Tibial nerve (tissue), 4 donors: ENCODE results near the gene PSME1.

Experiments
- EP300 ChIP-seq, 2 donors: sonication (generic); formaldehyde crosslinking; IDR thresholded peaks; one replicate each; pipeline ENCODE4 v1.6.1; 2017; ENCODE audit warnings: antibody characterized with exemption in 2 of 2, mild to moderate bottlenecking in 1 of 2
- POLR2A ChIP-seq, 2 donors: fragments of 450-650 bp; IDR thresholded peaks; one replicate each; pipeline ENCODE4 v1.6.1; 2017; ENCODE audit warnings: antibody characterized with exemption in 2 of 2, mild to moderate bottlenecking in 2 of 2, moderate library complexity in 2 of 2
- TF ChIP-seq, protein P1 (sequence below), 5 experiments: fragments of 200-600 bp in 3 of 5; fragments of 450-650 bp in 2 of 5; sonication (generic) in 3 of 5; IDR thresholded peaks; one replicate each; pipeline ENCODE4 v1.5.1; 2016 to 2019; ENCODE audit warnings: antibody characterized with exemption in 5 of 5, mild to moderate bottlenecking in 3 of 5, moderate library complexity in 2 of 5

DNA sequence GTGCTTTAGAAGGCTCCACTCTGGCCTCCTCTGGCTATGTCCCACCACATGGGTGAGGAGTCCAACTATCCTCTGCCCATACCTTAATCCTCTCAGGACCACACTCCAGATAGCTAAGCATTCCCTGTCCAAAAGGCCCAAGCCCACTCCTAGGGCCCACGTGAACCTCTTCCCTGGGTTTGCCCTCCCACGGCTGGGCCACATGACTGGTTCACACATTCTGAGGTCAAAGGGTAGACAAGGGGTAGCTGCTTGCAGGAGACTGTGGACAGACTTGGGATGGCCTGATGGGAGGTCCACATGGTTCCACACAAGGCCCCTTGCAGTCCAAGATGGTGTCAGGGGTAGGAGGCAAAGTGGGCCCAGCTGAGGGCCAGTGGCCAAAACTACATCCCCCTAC is 47.9 kb upstream of the PSME1 start:
- TF ChIP-seq, protein P1, sequence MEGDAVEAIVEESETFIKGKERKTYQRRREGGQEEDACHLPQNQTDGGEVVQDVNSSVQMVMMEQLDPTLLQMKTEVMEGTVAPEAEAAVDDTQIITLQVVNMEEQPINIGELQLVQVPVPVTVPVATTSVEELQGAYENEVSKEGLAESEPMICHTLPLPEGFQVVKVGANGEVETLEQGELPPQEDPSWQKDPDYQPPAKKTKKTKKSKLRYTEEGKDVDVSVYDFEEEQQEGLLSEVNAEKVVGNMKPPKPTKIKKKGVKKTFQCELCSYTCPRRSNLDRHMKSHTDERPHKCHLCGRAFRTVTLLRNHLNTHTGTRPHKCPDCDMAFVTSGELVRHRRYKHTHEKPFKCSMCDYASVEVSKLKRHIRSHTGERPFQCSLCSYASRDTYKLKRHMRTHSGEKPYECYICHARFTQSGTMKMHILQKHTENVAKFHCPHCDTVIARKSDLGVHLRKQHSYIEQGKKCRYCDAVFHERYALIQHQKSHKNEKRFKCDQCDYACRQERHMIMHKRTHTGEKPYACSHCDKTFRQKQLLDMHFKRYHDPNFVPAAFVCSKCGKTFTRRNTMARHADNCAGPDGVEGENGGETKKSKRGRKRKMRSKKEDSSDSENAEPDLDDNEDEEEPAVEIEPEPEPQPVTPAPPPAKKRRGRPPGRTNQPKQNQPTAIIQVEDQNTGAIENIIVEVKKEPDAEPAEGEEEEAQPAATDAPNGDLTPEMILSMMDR (IDR thresholded peaks at IDR 0.05) = no peak
- no peak for TF ChIP-seq POLR2A (IDR thresholded peaks at IDR 0.05)
- TF ChIP-seq EP300 (IDR thresholded peaks at IDR 0.05) = no peak
